Activated T-cell treated with anti-CD3 and anti-CD28 coated beads, Interleukin-2, amount 50 U/mL, for 1 hour (primary cell): Measurements from ENCODE around the gene ZNF595.
"Not testable (repeated sequence)": the region's sequence is repeated elsewhere in the genome, so short reads cannot be mapped to it uniquely, and the experiment has no call there.

Source experiments
- DNase-seq: peaks from one replicate; pipeline ENCODE4 v3.0.0-alpha.2; 2020

The ZNF595 gene

GRCh38 chr4:52804-53479 lies at the start of gene ZNF595:
Gene ZNF595 (plus strand): TSS chr4:53321. CDS start chr4:53489, 168 bp downstream.
- DNase-seq: peak; percentile 44

GRCh38 chr4:9937-10870 lies 42.9 kb upstream of the ZNF595 start:
- DNase-seq: not testable (repeated sequence)

- DNase-seq: not testable (repeated sequence)
These were observed 41.9 kb upstream of the ZNF595 start for GRCh38 chr4:11095-11815.

GRCh38 chr4:11816-12417 lies 41.2 kb upstream of the ZNF595 start:
- DNase-seq: peak; percentile 36

- DNase-seq: not testable (repeated sequence)
These were observed 35.0 kb upstream of the ZNF595 start for GRCh38 chr4:18128-18527.

- not testable (repeated sequence) for DNase-seq
These were observed 34.5 kb upstream of the ZNF595 start for GRCh38 chr4:18589-18988.

- not testable (repeated sequence) for DNase-seq
These were observed 30.2 kb upstream of the ZNF595 start for GRCh38 chr4:22882-23281.

GRCh38 chr4:24359-24758 lies 28.8 kb upstream of the ZNF595 start:
- not testable (repeated sequence) for DNase-seq

GRCh38 chr4:27501-27900 lies 25.6 kb upstream of the ZNF595 start:
- DNase-seq: not testable (repeated sequence)

- peak; percentile 30 for DNase-seq
These were observed 24.2 kb upstream of the ZNF595 start for GRCh38 chr4:28767-29542.

- DNase-seq: not testable (repeated sequence)
These were observed 19.8 kb upstream of the ZNF595 start for GRCh38 chr4:33314-33713.

- DNase-seq: not testable (repeated sequence)
These were observed 16.3 kb upstream of the ZNF595 start for GRCh38 chr4:36559-37415.

- DNase-seq: not testable (repeated sequence)
These were observed 14.9 kb upstream of the ZNF595 start for GRCh38 chr4:38202-38601.

- DNase-seq: not testable (repeated sequence)
These were observed 9.7 kb upstream of the ZNF595 start for GRCh38 chr4:43375-43774.

GRCh38 chr4:51253-51652 lies 1.9 kb upstream of the ZNF595 start:
- not testable (repeated sequence) for DNase-seq

- not testable (repeated sequence) for DNase-seq
These were observed 1.4 kb upstream of the ZNF595 start for GRCh38 chr4:51655-52277.

GRCh38 chr4:53521-53920 lies 400 bp downstream of the ZNF595 start:
- DNase-seq: not testable (repeated sequence)

- DNase-seq: not testable (repeated sequence)
These were observed 11.6 kb downstream of the ZNF595 start for GRCh38 chr4:64733-65132.

GRCh38 chr4:71830-72229 lies 18.7 kb downstream of the ZNF595 start:
- no peak for DNase-seq

GRCh38 chr4:85951-86350 lies 32.8 kb downstream of the ZNF595 start:
- DNase-seq: no peak
